Panc1 (cell line): ENCODE data around the gene B4GALT5.

Source experiments
- POLR2AphosphoS5 ChIP-seq: IDR thresholded peaks from 2 replicates; pipeline ENCODE4 v1.6.1; 2012; ENCODE audit warnings: mild to moderate bottlenecking, low read depth, low read length, moderate library complexity
- TF ChIP-seq, protein P1 (sequence below): fragments of 450-650 bp; IDR thresholded peaks from 2 replicates; pipeline ENCODE4 v1.5.1; 2017; ENCODE audit warnings: mild to moderate bottlenecking

DNA sequence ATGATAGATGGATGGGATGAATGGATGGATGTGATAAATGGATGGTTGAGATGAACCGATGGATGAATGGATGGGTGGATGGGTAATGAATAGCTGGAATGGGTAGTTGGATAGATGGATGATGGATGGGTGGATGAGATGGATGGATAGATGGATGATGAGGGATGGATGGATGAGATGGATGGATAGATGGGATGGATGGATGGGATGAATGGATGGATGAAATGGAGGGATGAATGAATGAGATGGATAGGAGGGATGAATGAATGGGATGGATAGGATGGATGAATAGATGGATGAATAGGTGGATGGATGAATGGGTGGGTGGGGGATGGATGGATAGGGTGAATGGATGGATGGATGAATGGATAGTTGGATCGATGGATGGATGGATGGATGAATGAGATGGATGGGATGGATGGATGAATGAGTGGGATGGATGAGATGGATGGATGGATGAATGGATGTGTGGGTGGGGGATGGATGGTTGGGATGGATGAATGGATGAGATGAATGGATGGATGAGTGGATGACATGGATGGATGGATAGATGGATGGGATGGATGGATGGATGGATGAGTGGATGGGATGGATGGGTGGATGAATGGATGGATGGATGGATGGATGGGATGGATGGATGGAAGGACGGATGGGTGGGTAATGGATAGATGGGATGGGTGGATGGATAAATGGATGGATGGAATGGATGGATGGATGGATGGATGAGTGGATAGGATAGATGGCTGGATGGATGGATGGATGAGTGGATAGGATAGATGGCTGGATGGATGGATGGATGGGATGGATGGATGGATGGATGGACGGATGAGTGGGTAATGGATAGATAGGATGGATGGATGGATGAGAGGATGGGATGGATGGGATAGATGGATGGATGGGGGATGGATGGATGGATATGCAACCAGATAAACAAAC is 94.3 kb downstream of the B4GALT5 start:
- TF ChIP-seq, protein P1, sequence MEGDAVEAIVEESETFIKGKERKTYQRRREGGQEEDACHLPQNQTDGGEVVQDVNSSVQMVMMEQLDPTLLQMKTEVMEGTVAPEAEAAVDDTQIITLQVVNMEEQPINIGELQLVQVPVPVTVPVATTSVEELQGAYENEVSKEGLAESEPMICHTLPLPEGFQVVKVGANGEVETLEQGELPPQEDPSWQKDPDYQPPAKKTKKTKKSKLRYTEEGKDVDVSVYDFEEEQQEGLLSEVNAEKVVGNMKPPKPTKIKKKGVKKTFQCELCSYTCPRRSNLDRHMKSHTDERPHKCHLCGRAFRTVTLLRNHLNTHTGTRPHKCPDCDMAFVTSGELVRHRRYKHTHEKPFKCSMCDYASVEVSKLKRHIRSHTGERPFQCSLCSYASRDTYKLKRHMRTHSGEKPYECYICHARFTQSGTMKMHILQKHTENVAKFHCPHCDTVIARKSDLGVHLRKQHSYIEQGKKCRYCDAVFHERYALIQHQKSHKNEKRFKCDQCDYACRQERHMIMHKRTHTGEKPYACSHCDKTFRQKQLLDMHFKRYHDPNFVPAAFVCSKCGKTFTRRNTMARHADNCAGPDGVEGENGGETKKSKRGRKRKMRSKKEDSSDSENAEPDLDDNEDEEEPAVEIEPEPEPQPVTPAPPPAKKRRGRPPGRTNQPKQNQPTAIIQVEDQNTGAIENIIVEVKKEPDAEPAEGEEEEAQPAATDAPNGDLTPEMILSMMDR: no peak
- TF ChIP-seq POLR2AphosphoS5: no peak
